HuH-7.5 (cell line): ENCODE data around the gene CKMT1B.
"Not testable (repeated sequence)": the region's sequence is repeated elsewhere in the genome, so short reads cannot be mapped to it uniquely, and the experiment has no call there.

Experiments used
- DNase-seq: peaks from one replicate; pipeline ENCODE4 v3.0.0; 2011; ENCODE audit warnings: low spot score

CKMT1B gene

DNA sequence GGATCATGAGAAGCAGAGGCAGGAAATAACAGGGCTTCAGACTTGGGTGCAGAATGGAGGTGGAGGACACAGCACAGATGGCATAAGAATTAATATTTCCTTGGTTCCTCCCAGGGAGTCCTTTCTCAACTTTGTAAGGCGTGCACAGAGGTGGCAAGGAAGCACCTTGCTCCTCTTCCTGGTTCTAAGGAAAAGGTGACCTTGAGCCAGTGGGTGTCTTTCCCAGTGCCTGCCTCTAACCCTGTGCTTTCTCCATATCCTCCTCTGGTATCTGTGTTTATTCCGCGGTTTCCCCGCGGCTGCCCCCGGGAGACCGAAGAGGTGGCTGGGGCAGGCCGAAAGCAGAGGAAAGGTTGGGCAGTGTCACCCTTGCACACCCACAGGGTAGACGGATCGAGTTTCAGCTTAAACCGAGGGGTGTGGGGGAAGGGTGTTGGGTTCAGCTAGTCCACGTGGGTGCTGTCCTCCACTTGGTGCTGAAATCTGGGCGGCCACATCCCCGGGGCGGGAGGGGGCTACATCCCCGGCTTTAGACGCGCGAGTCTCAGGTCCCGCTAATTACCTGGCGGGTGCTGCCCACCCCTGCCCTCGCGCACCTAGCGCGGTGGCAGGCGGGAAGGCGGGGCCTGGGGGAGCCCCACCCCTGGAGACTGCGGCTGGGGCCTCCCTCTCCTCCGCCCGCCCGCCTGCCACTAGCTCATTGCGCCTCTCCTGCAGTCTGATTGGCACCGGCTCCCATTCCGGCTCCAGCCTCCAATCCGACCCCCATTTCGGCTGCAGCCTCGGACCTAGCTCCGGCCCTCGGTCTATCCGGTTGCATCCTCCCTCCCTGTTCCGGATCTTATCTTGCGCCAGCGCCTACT is at the start of gene CKMT1B:
Gene CKMT1B, plus strand, starts transcription at position 700 of the 863 bp plus-strand sequence. CDS start 192 bp downstream, outside the sequence.
- not testable (repeated sequence) for DNase-seq

DNA sequence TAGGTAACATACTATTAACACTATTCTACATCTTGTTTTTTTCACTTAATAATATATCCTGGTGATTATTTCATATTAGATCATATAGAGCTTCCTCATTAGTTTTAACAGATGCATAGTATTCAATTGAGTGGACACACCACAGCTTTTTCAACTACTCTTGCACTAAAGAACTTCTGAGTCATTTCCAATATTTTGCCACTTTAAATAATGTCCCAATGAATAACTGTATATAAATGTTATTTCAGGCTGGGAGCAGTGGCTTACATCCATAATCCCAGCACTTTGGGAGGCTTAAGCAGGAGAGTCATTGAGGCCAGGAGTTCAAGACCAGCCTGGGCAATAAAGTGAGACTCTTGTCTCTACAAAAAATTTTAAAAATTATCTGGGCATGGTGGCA is 49.6 kb upstream of the CKMT1B start:
- no peak for DNase-seq

DNA sequence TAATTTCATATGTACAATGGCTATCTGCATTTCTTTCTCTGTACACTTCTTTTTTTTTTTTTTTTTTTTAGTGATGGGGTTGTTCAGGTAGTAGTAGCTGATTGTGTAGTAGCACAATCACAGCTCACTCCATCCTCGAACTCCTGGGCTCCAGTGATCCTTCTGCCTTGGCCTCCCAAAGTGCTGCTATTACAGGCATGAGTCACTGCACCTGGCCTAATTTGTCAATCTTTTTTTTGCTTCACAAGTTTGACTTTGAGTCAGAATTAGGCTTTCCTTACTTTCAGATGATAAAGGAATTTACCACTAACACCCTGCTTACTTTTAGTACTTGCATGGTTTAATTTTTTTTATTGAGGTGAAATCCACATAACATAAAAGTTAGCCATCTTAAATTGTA is 48.4 kb upstream of the CKMT1B start:
- no peak for DNase-seq

DNA sequence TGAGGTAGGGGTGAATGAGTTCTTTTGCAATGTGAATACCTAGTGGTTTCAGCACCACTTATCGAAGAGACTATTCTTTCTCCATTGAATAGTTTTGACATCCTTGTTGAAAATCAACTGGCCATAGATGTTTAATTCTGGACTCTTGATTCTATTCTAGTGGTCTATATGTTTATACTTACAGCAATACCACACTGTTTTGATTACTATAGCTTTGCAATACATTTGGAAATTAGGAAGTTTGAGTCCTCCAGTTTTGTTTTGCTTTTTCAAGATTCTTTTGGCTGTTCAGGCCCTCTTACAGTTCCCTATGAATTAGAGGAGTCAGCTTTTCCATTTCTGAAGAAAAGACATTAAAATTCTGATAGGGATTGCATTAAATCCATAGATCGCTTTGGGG is 46.3 kb upstream of the CKMT1B start:
- DNase-seq, result no peak

DNA sequence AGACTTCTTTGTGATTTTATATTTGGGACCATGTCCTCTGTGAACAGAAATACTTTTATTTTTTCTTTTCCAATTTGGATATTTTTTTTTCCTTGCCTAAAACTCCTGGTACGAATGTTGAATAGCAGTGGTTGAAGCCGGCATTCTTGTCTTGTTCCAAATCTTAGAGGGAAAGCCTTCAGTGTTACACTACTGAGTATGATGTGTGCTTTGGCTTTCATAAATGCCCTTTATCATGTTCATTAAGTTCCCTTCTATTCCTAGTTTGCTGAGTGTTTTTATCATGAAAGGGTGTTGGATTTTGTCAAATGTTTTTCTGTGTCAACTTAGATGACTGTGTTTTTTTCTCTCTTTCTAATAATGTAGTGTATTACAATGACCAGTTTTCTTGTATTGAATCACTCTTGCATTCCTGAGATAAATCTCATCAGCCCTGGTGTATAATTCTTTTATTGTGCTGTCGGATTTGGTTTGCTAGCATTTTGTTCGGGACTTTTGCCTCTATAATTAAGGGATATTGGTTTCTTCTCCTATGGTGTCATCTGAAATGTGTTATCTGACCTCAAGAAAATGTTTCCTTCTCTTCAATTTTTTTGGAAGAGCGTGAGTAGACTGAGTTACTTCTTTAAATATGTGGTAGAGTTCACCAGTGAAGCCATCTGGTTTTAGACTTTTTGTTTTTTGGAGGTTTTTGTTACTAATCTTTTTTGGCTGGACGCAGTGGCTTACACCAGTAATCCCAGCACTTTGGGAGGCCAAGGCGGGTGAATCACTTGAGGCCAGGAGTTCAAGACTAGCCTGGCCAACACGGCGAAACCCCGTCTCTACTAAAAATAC is 43.1 kb upstream of the CKMT1B start:
- no peak for DNase-seq

DNA sequence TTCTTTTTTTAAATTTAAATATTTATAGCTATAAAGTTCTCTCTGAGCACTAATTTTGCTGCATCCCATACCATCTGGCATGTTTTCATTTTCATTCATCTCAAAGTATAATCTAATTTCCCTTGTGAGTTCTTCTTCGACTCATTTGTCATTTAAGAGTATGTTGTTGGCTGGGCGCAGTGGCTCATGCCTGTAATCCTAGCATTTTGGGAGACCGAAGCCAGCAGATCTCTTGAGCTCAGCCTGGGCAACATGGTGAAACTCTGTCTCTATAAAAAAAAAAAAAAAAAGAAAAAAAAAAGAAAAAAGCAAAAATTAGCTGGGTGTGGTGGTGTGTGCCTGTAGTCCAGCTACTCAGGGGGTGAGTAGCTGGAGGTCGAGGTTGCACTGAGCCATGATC is 41.6 kb upstream of the CKMT1B start:
- DNase-seq, result no peak

DNA sequence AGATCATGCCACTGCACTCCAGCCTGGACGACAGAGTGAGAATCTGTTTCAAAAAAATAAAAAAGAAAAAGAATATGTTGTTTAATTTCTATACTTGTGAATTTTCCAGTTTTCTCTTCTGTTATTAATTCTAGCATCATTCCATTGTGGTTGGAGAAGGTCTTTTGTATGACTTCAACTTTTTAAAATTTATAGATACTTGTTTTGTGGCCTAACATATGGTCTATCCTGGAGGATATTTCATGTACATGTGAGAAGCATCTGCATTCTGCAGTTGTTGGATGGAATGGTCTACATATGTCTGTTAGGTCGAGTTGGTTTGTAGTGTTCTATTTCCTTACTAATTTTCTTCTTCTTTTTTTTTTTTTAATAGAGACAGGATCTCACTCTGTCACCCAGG is 40.8 kb upstream of the CKMT1B start:
- no peak for DNase-seq

DNA sequence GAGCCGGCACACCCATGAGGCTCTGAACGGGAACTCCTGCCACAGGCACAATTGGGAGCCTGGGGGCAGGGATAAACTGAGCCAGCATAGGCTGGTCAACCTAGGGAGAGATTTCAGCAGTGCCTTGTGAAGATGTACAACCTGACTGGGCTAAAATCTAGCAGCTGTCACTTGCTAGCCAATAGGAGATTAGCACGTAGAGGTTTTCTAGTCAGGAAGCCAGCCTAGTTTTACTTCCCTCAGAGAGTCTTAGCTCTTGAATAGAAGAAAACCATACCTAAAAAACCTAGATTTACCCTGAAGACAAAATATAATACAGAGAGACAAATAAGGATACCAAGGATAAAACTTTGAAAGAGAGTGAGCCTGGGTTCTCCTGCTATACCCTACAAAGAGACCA is 31.1 kb upstream of the CKMT1B start:
- not testable (repeated sequence) for DNase-seq

DNA sequence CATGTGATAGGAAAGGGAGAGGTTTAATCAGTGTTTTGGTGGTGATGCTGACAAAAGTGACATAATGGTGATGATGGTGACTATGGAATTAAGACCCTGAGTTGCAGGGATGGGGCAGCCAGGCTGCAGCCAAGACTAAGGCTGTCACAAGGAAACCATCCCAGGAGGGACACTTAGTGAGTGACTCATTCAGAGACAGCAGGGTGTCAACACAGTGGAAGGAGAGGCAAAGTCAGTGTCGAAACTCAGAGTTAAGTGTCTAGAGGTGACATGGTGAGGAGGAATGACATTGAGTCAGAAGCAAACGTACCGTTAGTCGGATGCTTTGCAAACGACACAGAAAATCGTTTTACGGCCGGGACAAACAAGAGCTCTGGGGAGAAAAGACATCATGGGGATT is 30.0 kb upstream of the CKMT1B start:
- not testable (repeated sequence) for DNase-seq

DNA sequence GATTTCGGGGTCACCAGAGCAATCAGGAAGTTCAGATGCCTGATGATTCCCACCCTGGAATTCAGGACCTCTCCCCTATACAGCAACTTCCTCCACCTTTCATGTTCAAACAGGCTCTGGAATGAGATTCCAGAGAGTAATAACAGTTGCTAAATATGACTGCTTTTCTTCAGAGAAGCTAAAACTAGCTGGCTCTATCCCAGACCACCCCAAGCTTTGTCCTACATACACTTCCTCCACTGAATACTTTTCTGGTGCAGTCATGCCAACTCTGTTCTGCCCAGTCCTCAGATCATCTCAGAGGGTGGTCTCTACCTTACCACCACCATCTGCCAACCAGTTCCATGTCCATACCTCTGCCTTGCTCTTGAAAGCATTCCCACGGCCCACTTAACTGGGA is 27.2 kb upstream of the CKMT1B start:
- DNase-seq, result not testable (repeated sequence)

DNA sequence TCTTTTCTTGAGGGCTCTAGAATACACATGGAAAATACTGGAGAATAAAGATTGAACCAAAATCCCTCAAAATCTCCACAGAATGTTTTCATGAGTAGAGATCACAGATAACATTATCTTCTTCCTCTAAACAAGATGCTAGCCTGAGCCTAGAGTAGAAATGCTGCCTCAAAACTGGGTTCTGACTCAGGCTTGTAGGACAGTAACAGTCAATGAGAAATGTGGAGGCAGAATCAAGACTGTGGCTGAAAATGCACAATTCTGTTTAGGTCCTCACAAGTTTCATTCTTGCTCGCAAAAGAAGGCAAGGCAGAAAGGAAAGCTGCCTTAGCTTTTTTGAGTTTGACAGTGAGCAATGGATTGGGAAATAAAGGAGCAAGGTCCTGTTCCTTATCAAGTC is 19.2 kb upstream of the CKMT1B start:
- DNase-seq, result not testable (repeated sequence)

DNA sequence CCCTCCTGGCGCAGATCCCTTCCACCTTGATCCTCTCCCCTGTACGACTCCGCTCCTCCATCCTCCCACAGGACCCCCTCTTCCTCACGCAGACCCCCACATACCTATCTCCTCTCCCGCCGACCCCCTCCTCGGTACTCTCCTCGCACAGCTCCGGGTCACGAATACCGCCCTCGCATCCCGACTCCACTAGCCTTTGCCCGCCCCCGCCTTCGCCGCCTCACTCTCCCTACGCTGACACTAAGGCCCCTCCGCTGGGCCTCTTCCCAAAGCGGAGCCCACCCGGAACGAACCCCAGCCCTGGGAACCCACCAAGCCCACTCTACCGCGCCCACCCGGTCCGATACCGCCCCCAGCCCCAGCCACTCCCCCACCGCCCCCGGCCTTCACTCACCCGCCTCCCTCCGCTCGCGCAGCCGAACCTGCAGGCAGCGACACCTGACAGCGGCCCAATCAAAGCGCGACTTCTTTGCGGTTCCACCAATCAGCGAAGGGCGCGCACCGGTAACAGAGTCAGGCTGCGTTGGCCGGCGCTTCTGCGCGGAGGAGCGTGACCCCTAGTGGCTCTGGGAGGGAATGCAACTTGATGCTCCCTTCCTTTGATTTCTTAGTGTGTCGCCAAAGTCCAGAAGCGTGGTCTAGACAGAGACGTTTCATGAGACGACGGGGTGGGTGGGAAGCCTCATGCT is 3.9 kb upstream of the CKMT1B start, which contains the start of gene PPIP5K1:
Gene PPIP5K1, minus strand, starts transcription at position 431 of the 689 bp plus-strand sequence. CDS start 5,704 bp downstream, outside the sequence.
- DNase-seq, result not testable (repeated sequence)

DNA sequence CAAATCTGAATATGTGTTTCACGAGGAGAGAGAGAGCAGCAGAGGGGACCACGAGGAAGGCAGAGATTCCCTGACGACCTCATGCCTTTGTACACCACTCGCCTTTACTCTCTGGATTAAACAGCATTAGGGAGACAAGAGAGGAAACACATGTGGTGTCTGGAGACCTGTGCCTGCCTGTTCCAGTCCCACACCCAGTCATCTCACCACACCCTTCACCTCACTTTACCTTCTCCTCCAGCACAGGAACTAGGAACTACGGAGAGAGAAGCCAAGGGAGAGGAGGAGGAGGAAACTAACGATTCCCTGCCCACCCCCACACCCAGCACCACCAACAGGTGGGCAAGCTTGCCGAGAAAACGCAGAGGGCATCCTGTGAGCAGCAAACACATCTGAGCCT is 986 bp upstream of the CKMT1B start:
- DNase-seq, result not testable (repeated sequence)

DNA sequence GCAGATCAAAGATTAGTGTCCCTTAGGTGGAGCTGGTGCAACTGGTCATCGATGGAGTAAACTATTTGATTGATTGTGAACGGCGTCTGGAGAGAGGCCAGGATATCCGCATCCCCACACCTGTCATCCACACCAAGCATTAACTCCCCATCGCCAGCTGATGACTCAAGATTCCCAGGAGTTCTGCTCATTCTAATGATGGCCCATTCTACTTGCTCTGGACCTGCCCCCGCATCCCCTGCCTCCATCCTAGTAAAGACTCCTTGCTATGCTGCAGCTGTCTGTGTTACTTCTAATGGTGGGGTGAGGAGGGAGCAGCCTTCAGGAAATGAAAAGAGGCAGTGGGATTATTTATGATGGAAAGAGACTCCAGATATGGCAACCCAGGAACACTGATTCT is 5.3 kb downstream of the CKMT1B start:
- not testable (repeated sequence) for DNase-seq

DNA sequence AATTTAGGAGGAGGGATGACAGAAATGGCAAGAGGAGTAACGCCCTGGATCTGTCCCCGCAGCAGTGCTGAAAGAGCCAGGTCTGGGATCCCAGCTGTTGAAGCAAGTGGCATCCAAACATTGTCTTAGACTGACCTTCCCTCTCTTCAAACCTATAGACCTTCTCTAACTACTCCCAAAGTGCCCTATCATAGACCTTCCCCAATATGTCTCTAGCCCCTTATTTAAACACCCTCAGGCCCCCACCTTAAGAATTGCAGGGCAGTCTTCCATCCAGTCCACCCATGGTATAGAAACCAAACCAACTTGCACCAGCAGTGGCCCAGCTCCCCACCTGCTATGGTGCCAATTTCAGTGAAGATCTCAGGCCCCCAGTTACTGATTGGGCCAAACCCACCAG is 6.4 kb downstream of the CKMT1B start:
- not testable (repeated sequence) for DNase-seq

DNA sequence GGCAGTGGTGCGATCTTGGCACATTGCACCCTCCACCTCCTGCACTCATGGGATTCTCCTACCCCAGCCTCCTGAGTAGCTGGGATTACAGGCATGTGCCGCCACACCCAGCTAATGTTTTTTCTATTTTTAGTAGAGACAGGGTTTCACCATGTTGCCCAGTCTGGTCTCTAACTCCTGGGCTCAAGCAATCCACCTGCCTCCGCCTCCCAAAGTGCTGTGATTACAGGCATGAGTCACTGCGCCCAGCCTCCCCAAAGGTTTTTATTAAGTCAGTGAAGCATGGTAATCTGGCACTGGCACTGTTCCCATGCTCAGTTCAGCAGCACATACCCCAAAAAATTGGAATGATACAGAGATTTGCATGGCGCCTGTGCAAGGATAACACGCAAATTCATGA is 8.4 kb downstream of the CKMT1B start:
- not testable (repeated sequence) for DNase-seq

DNA sequence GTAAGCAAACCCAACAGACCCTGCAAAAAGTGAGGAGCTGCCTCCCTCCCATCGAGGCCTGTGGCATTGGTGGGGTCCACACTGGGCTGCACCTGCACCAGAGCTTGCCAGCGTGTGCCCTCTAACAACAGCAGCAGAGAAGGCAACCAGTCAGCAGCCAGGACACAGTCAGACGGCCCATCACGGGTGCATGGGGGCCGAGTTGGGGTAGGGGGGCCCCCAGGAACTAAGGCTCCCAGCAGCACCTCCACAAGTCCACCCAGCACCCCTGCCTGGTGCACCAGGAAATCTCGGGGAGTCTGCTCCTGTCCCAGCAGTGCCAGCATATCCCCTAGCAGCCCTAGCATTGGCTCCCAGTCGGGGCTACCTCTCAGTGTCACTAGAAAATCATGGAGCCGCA is 23.9 kb downstream of the CKMT1B start:
- not testable (repeated sequence) for DNase-seq

DNA sequence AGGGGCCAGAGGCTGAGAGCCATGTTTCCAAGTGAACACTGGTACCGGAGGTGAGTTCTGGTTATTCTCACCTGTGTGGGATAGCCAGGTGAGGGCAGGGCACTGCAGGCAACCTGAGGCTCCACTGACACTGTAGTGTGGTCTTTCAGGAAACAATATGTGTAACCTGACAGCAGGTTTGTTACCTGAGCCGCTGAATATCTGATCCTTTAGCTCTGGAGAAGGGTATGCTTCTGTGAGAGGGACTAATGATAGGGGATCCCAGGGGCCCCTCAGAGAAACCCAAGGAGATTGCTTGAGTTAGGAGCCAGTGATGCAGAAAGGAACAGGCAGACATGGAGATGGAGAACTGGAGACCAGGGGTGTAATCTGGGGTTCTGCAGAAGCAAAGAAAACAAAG is 24.9 kb downstream of the CKMT1B start, which contains the start of gene STRC:
Gene STRC, minus strand, starts transcription at position 101 of the 400 bp plus-strand sequence. Its CDS starts 78 bp downstream, at position 23.
- not testable (repeated sequence) for DNase-seq

DNA sequence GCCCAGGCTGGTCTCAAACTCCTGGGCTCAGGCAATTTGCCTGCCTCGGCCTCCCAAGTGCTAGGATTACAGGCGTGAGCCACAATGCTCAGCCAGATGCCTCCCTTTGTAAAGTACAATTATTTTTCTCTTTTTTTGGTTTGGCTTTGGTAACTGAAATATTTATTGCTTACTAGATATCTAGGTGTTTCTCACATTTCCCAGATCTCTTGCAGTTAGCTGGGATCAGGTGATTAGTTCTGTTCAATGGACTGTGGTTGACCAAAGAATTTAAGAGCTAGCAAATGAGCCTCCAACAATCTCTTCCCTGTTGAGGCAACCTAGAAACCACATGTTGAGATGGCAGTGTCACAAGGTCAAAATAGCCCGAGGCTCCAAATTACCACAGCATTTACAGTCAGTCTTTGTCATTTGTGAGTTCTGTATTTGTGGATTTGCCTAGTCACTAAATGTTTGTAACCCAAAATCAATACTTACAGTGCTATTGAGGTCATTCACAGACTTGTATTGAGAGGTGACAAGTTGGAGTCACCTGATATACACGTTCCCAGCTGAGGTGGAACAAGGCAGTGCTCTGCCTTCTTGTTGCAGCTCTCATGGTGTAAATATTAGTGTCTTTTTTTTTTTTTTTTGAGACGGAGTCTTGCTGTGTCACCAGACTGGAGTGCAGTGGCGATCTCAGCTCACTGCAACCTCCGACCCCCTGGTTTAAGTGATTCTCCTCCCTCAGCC is 28.4 kb downstream of the CKMT1B start:
- DNase-seq, result not testable (repeated sequence)

DNA sequence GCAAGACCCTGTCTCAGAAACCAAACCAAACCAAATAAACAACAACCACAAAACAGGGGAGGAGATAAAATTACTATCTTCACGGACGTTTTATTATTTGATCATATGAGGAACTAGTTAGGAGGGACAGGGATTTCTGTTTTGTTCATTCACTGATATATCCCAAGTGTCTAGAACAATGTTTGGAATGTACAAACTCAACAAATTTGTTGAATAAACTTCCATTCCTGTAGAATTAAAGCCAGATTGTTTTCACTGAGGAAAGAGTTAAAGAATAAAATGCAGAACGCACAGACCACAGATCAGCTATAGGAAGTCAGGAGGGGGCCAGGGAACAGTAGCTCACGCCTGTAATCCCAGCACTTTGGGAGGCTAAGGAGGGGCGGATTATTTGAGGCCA is 31.3 kb downstream of the CKMT1B start:
- no peak for DNase-seq

DNA sequence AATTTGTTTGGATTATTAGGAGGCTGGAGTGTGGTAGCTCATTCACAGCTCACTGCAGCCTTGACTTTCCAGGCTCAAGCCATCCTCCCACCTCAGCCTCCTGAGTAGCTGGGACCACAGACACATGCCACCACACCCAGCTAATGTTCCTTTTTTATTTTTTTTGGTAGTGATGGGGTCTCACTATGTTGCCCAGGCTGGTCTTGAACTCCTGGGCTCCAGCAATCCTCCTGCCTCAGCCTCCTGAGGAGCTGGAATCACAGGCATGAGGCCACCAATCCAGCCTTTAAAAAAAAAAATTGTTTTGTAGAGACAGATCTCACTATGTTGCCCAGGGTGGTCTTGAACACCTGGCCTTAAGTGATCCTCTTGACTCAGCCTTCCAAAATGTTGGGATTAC is 33.1 kb downstream of the CKMT1B start:
- not testable (repeated sequence) for DNase-seq
